ENCODE measurements around the gene CCNK.

Gene CCNK

GRCh38 chr14:99480917-99481744 lies at the start of gene CCNK:
TSS of gene CCNK (plus strand) at chr14:99481409. CDS start at chr14:99492678, 11,269 bp downstream.
- peak; percentile 99 for DNase-seq

GRCh38 chr14:99431986-99432385 lies 49.2 kb upstream of the CCNK start:
- DNase-seq, result no peak

DNA sequence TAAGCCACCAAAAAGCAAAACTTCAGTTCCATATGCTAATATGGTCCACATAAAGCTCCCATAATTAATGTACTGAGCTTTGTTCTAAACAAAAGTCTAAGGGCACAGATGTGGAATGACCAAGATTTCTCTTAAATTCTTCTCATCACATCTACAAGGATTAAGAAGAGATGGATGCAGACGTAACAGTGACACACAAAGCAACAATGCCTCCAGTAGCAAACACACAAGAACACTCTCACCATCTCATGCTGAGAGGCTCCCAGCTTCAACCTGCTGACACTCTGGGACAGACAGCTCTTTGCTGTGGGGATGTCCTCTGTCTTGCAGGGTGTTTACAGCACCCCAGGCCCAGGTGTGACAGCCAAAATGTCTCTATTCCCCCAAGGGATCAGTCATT lies 48.7 kb upstream of the CCNK start:
- no peak for DNase-seq

GRCh38 chr14:99435327-99435726 lies 45.9 kb upstream of the CCNK start:
- DNase-seq, result no peak

DNA sequence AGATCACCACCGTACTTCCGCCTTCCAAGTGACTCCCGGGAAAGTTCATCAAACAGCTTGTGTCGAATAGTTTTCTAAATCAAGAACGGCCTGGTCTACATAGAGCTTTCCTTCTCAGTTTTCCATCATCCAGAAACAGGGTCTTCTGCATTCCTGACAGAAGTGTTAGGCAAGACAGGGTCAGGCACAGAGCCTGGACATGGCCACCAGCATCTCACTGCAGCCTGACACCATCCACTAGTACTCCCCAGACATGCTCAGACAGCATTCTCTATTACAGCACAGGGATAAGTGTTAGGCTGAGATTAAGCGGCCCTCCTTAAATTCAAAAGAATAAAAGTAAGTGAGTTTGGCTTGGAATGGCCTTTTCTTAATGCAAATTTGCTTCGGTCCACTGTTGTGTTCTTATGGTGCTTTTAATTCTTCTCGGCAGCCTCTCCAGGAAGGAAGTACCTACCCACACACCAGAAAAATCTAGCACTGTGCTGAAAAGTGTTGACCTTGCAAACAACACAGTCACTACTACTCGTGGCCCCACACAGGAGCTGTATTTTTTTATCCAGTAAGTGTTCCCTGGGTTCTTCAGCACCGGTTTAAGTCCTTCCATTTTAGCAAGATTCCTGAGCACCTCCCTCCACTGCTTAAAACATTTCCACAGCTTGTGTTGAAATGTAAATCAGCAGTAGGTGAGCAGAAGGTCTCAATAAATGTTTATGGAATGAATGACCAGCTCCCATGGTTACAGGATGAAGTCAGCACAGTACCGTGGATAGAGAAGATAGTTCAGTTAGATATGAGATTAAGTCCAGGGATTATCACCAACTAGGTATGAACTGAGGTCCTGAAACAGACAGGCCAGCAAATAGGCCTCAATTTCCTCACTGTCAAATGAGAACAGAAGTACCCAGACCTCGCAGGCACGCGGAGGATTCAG lies 44.7 kb upstream of the CCNK start:
- DNase-seq, result no peak

GRCh38 chr14:99437706-99438105 lies 43.5 kb upstream of the CCNK start:
- DNase-seq, result no peak

- DNase-seq, result no peak
Measured at GRCh38 chr14:99440278-99440677, 40.9 kb upstream of the CCNK start.

GRCh38 chr14:99441157-99441870 lies 39.9 kb upstream of the CCNK start:
- no peak for DNase-seq

- no peak for DNase-seq
Measured at GRCh38 chr14:99441918-99442317, 39.3 kb upstream of the CCNK start.

DNA sequence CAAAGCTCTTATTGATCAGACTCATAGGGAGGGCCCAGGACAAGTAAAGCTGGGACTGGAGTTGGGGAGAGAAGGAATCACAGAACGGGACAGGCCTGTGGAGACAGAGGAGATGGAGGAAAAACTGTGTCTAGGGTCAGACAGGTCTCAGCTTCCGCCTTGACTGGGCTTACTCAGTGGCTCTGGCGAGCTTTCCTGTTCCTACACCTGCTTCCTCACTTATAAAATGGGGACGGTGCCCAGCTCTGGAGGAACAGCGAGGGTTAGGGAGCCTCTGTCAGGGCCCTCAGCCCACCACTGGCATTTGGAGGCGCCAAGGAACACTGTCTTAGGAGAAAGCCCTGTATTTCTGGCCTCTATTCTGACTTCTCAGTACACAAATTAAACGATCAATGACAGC lies 35.3 kb upstream of the CCNK start:
- DNase-seq, result no peak

DNA sequence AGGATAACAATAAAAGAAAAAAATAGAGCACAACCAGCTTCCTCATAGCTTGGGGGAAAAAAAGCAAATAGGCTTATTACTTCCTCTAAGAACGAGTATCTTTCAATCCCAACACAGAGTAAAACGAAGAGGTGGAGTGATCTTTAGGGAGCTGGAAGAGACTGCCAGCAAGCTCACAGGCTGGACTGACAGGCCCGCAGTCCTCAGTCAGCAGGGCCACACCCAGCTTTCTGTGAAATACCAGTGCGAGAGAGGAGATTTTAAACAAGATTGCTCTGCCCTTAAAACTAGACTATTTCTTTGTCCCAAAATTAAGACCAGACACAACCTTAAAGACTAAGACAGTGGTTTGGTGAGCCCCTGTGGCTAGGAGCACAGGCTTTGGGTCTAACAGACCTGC lies 33.5 kb upstream of the CCNK start:
- DNase-seq, result no peak

DNA sequence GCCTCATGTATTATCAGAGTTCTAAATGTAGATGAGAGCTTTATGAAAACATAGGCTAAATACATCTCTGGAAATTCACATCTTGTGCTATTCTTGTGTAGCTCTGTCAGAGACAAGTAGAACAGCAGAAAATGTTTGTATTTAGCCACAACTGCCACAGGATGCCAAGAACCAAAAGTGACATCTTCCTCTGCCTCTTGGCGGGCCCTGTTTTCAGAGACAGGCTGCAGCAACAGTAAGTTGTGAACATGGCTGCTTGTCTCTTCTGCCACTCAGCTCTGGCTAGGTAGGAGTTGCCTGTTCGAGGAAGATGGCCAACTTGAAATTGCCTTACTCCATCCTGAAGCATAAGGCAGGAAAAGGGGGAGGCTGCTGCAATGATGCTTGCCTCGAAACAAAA lies 30.9 kb upstream of the CCNK start:
- DNase-seq, result no peak

GRCh38 chr14:99451234-99451633 lies 30.0 kb upstream of the CCNK start:
- no peak for DNase-seq

GRCh38 chr14:99452968-99453367 lies 28.2 kb upstream of the CCNK start:
- no peak for DNase-seq

- no peak for DNase-seq
Measured at GRCh38 chr14:99454246-99454645, 27.0 kb upstream of the CCNK start.

GRCh38 chr14:99459481-99460100 lies 21.6 kb upstream of the CCNK start:
- no peak for DNase-seq

GRCh38 chr14:99460793-99461192 lies 20.4 kb upstream of the CCNK start:
- no peak for DNase-seq

GRCh38 chr14:99461411-99462085 lies 19.7 kb upstream of the CCNK start:
- no peak for DNase-seq

GRCh38 chr14:99462210-99462609 lies 19.0 kb upstream of the CCNK start:
- DNase-seq, result no peak

DNA sequence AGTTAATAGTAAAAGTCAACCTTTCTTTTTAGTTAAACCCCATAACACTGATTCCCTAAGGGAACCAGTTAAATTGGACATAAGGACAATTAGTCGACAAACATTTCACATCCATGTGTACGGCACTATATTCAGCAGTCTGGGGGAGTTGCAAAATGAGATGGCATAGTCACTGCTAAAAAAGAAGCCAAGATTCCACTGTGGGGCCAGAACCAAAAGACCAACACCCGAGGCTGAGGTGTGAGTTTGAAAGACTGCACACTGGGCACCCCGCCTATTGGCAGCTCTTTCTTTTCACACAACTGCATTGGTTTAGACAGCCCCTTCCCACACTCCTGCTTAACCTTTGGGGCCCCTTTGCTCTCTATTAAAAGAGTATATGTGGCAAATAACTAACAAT lies 17.2 kb upstream of the CCNK start:
- no peak for DNase-seq

DNA sequence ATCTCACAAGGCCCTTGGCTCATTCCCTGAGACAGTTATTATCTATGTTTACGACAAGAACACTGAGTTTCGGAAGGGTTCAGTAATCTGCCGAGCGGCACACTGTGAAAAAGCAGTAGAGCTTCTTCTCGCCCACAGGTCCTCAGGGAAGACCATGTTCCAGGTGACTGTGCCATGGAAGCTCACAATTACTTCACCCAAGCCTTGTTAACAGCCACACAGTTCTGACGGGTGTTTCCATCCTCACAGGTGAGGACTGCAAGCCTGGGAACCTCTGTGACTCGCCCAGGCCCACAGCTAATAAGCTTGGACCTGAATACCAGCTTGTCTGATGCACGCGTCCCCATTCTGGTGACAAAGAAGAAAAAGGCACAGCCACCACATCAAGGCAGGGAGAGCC lies 15.9 kb upstream of the CCNK start:
- DNase-seq, result no peak

DNA sequence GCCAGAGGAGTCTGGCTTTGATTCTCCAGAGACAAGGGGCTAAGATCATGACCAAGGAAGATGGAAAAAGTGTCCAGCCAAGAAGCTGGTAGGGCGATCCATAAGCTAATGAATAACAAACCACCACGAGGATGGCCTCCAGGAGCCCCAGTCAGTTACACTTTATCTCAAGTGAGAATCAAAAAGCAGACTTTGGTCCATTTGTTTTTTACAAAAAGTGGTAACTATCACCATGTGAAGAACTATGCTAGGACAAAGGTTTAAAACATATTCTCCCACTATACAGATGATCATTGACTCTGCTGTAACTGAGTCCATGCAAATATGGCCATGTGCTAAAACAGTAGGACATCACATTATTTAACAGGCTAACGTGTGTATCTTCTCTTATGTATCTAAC lies 14.5 kb upstream of the CCNK start:
- DNase-seq, result no peak
